GM18951 (cell line): ENCODE results near the gene VCY1B.
"Not testable (repeated sequence)": the region's sequence is repeated elsewhere in the genome, so short reads cannot be mapped to it uniquely, and the experiment has no call there.

ENCODE experiments used
- POLR2A ChIP-seq: IDR thresholded peaks from 4 replicates; pipeline ENCODE4 v1.6.1; 2011; ENCODE audit warnings: mild to moderate bottlenecking; ENCODE audit not compliant: insufficient read length, insufficient read depth; ENCODE audit errors: extremely low read depth
- in situ Hi-C: fragments of 300-500 bp; cut with MboI; formaldehyde crosslinking; loops from one replicate; pipeline ENCODE4 v1.12.0; 2022; ENCODE audit warnings: low sequenced_read_pairs, mixed read lengths, inconsistent platforms; ENCODE audit not compliant: unreplicated experiment

VCY1B gene

GRCh38 chrY:14055927-14056326 lies at the start of gene VCY1B:
VCY1B (plus strand) TSS chrY:14056227; CDS start chrY:14056290, 63 bp downstream.
- in situ Hi-C loops: not testable (repeated sequence)

GRCh38 chrY:14011916-14012315 lies 44.1 kb upstream of the VCY1B start:
- in situ Hi-C loops: not testable (repeated sequence)

- in situ Hi-C loops: not testable (repeated sequence)
These were observed 25.6 kb upstream of the VCY1B start for GRCh38 chrY:14030395-14030794.

- in situ Hi-C loops: no loop called here
- TF ChIP-seq POLR2A: no peak
These were observed 29.9 kb downstream of the VCY1B start for GRCh38 chrY:14085877-14086276.
